GM23338 (cell line): ENCODE results near the gene THSD7A. TPM values are rescaled to one million over a fixed set of nuclear protein-coding genes. Genes with fewer than 3 reads are reported as not detected.

Experiments used
- ATAC-seq: fragments of 200-7000 bp; cut with Tn5 transposase; 3 replicates; pipeline ENCODE4 v1.9.1; 2020
- DNase-seq: peaks from one replicate; pipeline ENCODE4 v3.0.0-alpha.2; 2015; ENCODE audit warnings: low spot score
- H2AFZ ChIP-seq: fragments of 200-600 bp; sonication (generic); 2 replicates; pipeline ENCODE4 v1.8.0; 2016; ENCODE audit warnings: antibody characterized with exemption, mild to moderate bottlenecking, moderate library complexity
- H3F3A ChIP-seq: fragments of 200-600 bp; sonication (generic); replicated peaks from 2 replicates; pipeline ENCODE4 v1.8.0; 2017; ENCODE audit warnings: antibody characterized with exemption, mixed run types, low read depth
- H3K27ac ChIP-seq: fragments of 200-600 bp; sonication (generic); 2 replicates; pipeline ENCODE4 v1.6.1; 2016; ENCODE audit warnings: low read depth
- H3K27me3 ChIP-seq: fragments of 200-600 bp; sonication (generic); 2 replicates; pipeline ENCODE4 v1.8.0; 2016; ENCODE audit warnings: mild to moderate bottlenecking, mixed run types, moderate library complexity; ENCODE audit not compliant: insufficient read depth
- H3K36me3 ChIP-seq: fragments of 200-600 bp; sonication (generic); 2 replicates; pipeline ENCODE4 v1.8.0; 2016; ENCODE audit warnings: mild to moderate bottlenecking; ENCODE audit not compliant: insufficient read depth
- H3K4me1 ChIP-seq: fragments of 200-600 bp; sonication (generic); 2 replicates; pipeline ENCODE4 v1.8.0; 2016; ENCODE audit warnings: mild to moderate bottlenecking, moderate library complexity; ENCODE audit not compliant: insufficient read depth
- H3K4me2 ChIP-seq: fragments of 200-600 bp; sonication (generic); 2 replicates; pipeline ENCODE4 v1.7.1; 2017; ENCODE audit warnings: mixed run types
- H3K4me3 ChIP-seq: fragments of 200-600 bp; sonication (generic); 2 replicates; pipeline ENCODE4 v1.6.1; 2016; ENCODE audit warnings: mixed run types
- H3K79me2 ChIP-seq: fragments of 200-600 bp; sonication (generic); replicated peaks from 2 replicates; pipeline ENCODE4 v1.8.0; 2017; ENCODE audit warnings: mild to moderate bottlenecking; ENCODE audit not compliant: insufficient read depth
- H3K9me2 ChIP-seq: fragments of 200-600 bp; sonication (generic); 2 replicates; pipeline ENCODE4 v1.8.0; 2017; ENCODE audit not compliant: insufficient read depth
- H4K20me1 ChIP-seq: fragments of 200-600 bp; sonication (generic); replicated peaks from 2 replicates; pipeline ENCODE4 v1.8.0; 2017; ENCODE audit warnings: mild to moderate bottlenecking; ENCODE audit not compliant: insufficient read depth
- H3K27ac Mint-ChIP-seq: 2 replicates; pipeline ENCODE4 v1.8.0; 2020; ENCODE audit warnings: inconsistent platforms, mild to moderate bottlenecking, moderate library complexity, mixed read lengths
- H3K27me3 Mint-ChIP-seq: 3 replicates; pipeline ENCODE4 v1.8.0; 2022; ENCODE audit warnings: low read depth, mild to moderate bottlenecking, moderate library complexity, mixed read lengths, inconsistent platforms; ENCODE audit not compliant: insufficient read depth, poor library complexity
- H3K36me3 Mint-ChIP-seq: 3 replicates; pipeline ENCODE4 v1.8.0; 2021; ENCODE audit warnings: low read depth, mild to moderate bottlenecking, inconsistent platforms, moderate library complexity, mixed read lengths
- H3K4me1 Mint-ChIP-seq: 3 replicates; pipeline ENCODE4 v1.8.0; 2020; ENCODE audit warnings: mild to moderate bottlenecking, inconsistent platforms, mixed read lengths
- H3K4me3 Mint-ChIP-seq: 3 replicates; pipeline ENCODE4 v1.8.0; 2021; ENCODE audit warnings: moderate library complexity, mild to moderate bottlenecking, inconsistent platforms, mixed read lengths
- H3K9me3 Mint-ChIP-seq: 3 replicates; pipeline ENCODE4 v1.8.0; 2020; ENCODE audit warnings: moderate library complexity, mild to moderate bottlenecking, inconsistent platforms, mixed read lengths
- CREB1 ChIP-seq: fragments of 250-450 bp; sonication (Bioruptor Pico); IDR thresholded peaks from 2 replicates; pipeline ENCODE4 v1.5.0; 2020; ENCODE audit warnings: low read depth, mild to moderate bottlenecking, moderate library complexity
- CTCF ChIP-seq, 2 experiments: fragments of 200-600 bp in 1 of 2; sonication (generic) in 1 of 2; conservative IDR thresholded peaks; 2 replicates each; pipeline versions ENCODE4 v1.5.1 to v1.6.1; 2016 to 2017; ENCODE audit warnings: antibody characterized with exemption in 2 of 2, low read depth in 2 of 2, mild to moderate bottlenecking in 2 of 2, moderate library complexity in 1 of 2
- ETS1 ChIP-seq: IDR thresholded peaks from 2 replicates; pipeline ENCODE4 v1.6.1; 2016; ENCODE audit warnings: antibody characterized with exemption
- EZH2 ChIP-seq: fragments of 200-600 bp; sonication (generic); IDR thresholded peaks from one replicate; pipeline ENCODE4 v1.8.0; 2017; ENCODE audit warnings: antibody characterized with exemption, mild to moderate bottlenecking, low read depth; ENCODE audit not compliant: unreplicated experiment
- EZH2phosphoT487 ChIP-seq: fragments of 200-600 bp; sonication (generic); IDR thresholded peaks from one replicate; pipeline ENCODE4 v1.8.1; 2018; ENCODE audit warnings: antibody characterized with exemption; ENCODE audit not compliant: unreplicated experiment
- JUNB ChIP-seq: IDR thresholded peaks from one replicate; pipeline ENCODE4 v1.6.1; 2016; ENCODE audit warnings: antibody characterized with exemption; ENCODE audit not compliant: unreplicated experiment
- NANOG ChIP-seq: IDR thresholded peaks from 2 replicates; pipeline ENCODE4 v1.6.1; 2016; ENCODE audit warnings: antibody characterized with exemption, borderline replicate concordance
- POLR2AphosphoS5 ChIP-seq: IDR thresholded peaks from 2 replicates; pipeline ENCODE4 v1.6.1; 2016; ENCODE audit warnings: antibody characterized with exemption, low read depth
- REST ChIP-seq: IDR thresholded peaks from one replicate; pipeline ENCODE4 v1.6.1; 2018; ENCODE audit warnings: antibody characterized with exemption; ENCODE audit not compliant: unreplicated experiment
- STAT1 ChIP-seq: IDR thresholded peaks from one replicate; pipeline ENCODE4 v1.6.1; 2016; ENCODE audit warnings: antibody characterized with exemption; ENCODE audit not compliant: unreplicated experiment
- ZNF114 ChIP-seq: fragments of 250-450 bp; sonication (Bioruptor Pico); IDR thresholded peaks from 2 replicates; pipeline ENCODE4 v1.5.0; 2020; ENCODE audit warnings: mild to moderate bottlenecking, moderate library complexity
- ZNF331 ChIP-seq: fragments of 250-450 bp; sonication (Bioruptor Pico); IDR thresholded peaks from 2 replicates; pipeline ENCODE4 v1.5.0; 2020; ENCODE audit warnings: low read depth, mild to moderate bottlenecking, moderate library complexity
- ZNF462 ChIP-seq: fragments of 250-450 bp; sonication (Bioruptor Pico); IDR thresholded peaks from 2 replicates; pipeline ENCODE4 v1.5.0; 2020; ENCODE audit warnings: mild to moderate bottlenecking, moderate library complexity
- polyA plus RNA-seq: library from polyadenylated mRNA; unstranded; fragments of >200 nt; fragmentation: Nextera tagmentation; extraction: Ambion mirVana; gene quantifications from 2 replicates; pipeline ENCODE4 v1.2.1, GENCODE V29; 2016
- total RNA-seq: library from RNA; depleted of rRNA; stranded (reverse); fragments of >200 nt; shearing (Covaris generic); gene quantifications from 2 replicates; pipeline ENCODE4 v1.2.3, GENCODE V29; 2014

The THSD7A gene
- total and polyA plus RNA-seq, 2 experiments from 2014 or later: 1.3 to 2.1 TPM

GRCh38 chr7:11768263-11768662, 63.7 kb downstream of the THSD7A start:
- DNase-seq: no peak
- no peak for ATAC-seq
- no peaks in the 10 kb centered on the region for H4K20me1 ChIP-seq
- H3K4me3 ChIP-seq: no peak overlapping the region
- no peaks in the 10 kb centered on the region for H3K27me3 ChIP-seq
- H3K27ac ChIP-seq: no peak overlapping the region
- H3K9me2 ChIP-seq: no peaks in the 10 kb centered on the region
- H3F3A ChIP-seq: no peaks in the 10 kb centered on the region
- H3K4me1 Mint-ChIP-seq: no peaks in the 10 kb centered on the region; the same call in 1 of the 3 replicates
- no peak overlapping the region for H3K4me3 Mint-ChIP-seq
- no peaks in the 10 kb centered on the region for H3K4me1 ChIP-seq
- H3K27ac Mint-ChIP-seq: no peak overlapping the region
- no peak overlapping the region for H2AFZ ChIP-seq
- no peaks in the 10 kb centered on the region for H3K36me3 Mint-ChIP-seq
- TF ChIP-seq EZH2phosphoT487 (no peak), ZNF331 (CRISPR knock-in tag) (no peak), ZNF462 (CRISPR knock-in tag) (no peak), CTCF (conservative IDR thresholded peaks at IDR 0.05; ENCODE audit: low read depth in 2 of 2) (no peak), EZH2 (no peak), JUNB (no peak), REST (no peak), ETS1 (no peak), POLR2AphosphoS5 (no peak), CREB1 (CRISPR knock-in tag) (no peak), STAT1 (no peak), NANOG (no peak), ZNF114 (CRISPR knock-in tag) (no peak)
- H3K36me3 ChIP-seq: no peaks in the 10 kb centered on the region
- no peaks in the 10 kb centered on the region for H3K27me3 Mint-ChIP-seq
- H3K79me2 ChIP-seq: no peaks in the 10 kb centered on the region
- no peak overlapping the region for H3K4me2 ChIP-seq
- H3K9me3 Mint-ChIP-seq: no peaks in the 10 kb centered on the region
